GM18511 (cell line): ENCODE measurements around the gene MYOM3.
"Not testable (repeated sequence)": the region's sequence is repeated elsewhere in the genome, so short reads cannot be mapped to it uniquely, and the experiment has no call there.

Experiments used
- ATAC-seq: cut with Tn5 transposase; IDR thresholded peaks from one replicate; pipeline ENCODE4 v1.9.1; 2021; ENCODE audit warnings: mild to moderate bottlenecking, moderate library complexity; ENCODE audit not compliant: unreplicated experiment

The MYOM3 gene

DNA sequence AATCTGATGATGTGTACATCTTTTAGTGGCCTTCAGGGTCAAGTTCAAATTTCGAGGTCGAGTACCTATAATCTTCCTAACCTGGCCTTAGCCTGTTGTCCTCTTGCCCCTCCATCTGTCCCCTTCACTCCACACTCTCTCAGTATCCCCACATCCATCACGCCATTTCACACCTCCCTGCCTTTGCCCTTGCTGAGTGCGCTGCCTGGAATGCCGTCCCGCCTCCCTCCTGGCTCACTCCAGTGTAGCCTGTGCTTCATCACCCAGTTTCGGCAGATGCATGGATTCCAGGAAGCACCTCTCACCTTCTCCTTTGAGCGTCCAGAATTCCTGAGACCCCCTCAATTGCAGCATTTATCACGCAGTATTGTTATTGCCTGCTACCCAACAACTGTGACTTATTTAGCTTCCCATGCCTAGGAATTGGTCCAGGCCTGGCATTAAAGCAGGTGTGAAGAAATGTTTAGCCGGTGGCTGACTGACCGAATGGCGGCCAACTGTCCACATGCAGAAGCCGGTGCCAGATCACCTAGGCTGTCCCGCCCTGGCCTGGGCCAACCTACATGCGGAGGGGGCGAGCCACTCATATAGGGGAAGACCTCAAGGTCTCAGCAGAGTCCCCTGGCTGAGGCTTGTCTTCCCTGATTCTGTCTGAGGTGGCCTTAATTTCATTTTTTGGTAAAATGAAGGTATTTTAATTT is 34.5 kb downstream of the MYOM3 start:
- no peak for ATAC-seq

DNA sequence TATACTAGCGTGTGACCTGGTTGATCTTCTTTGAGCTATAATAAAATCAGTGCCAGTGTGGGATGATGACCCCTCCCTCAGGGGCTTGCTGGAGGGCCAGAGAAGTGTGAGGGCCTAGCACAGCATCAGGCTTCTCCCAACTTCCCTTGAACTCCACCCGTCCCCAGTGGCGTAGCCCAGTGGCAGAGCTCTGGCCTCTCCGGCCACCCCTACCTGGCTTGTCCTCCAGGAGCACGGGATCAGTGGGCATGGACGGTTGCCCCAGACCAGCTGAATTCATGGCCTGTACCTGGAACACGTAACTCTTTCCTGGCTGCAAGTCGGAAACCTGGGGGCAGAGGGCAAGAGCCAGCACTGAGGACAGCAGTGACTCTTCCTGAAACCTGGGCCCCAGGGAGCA is 36.0 kb downstream of the MYOM3 start:
- ATAC-seq = no peak

DNA sequence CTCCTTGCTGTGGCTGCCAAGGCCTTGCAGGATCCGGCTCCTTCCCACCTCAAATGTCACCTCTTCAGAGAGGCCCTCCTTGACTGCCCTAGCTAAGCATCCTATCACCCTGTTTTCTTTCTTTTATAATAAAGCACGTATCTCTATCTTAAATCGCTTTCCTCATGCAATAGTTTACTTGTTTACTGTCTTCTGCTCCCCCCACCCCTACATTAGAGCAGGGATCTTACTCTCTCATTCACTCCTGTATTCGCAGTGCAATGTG is 36.4 kb downstream of the MYOM3 start:
- ATAC-seq = no peak

DNA sequence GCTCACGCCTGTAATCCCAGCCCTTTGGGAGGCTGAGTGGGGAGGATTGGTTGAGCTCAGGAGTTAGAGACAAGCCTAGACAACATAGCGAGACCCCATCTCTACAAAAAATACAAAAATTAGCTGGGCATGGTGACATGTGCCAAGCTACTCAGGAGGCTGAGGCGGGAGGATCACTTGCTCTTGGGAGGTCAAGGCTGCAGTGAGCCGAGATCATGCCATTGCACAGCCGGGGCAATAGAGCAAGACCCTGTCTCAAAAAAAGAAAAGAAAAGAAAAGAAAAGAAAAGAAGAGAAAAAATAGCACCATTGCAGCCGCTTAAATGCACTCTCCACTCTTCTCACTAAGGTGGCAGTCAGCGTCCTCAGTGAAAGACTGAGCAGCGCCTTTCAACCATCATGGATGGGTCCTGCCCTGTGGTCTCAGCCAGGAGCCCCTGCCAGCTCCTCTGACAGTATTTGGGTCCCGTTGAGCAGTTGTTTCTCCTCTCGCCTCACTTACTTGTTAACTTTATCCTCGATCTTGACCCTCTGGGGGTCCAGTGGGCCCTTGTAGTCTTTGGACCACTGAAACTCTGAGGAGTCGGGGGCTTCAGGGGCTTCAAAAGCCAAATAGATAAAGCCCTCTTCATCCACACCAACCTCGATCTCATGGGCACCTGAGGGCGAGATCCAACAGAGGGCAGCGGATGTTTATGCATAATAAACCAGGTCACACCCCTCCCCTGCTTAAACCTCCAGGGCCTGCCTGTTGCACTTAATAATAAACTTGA is 36.9 kb downstream of the MYOM3 start:
- no peak for ATAC-seq

DNA sequence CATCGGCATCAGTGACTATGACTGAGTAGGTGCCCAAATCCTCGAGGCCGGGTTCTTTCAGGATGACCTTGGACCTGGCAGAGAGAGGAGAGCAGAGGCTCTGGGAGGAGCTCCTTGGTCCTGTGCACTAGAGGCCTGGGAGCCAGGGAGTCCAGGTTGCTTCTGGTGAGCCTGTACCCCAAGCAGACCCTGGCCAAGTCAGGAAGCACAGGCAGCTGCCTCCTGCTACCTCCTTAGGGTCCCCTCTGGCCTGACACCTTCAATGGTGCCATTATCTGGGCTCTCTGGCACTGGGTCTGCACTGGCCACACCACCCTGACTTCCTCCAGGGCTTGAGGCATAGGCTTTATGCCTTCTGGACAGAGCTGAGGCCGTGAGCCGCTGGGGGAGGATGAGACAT is 37.7 kb downstream of the MYOM3 start:
- no peak for ATAC-seq

DNA sequence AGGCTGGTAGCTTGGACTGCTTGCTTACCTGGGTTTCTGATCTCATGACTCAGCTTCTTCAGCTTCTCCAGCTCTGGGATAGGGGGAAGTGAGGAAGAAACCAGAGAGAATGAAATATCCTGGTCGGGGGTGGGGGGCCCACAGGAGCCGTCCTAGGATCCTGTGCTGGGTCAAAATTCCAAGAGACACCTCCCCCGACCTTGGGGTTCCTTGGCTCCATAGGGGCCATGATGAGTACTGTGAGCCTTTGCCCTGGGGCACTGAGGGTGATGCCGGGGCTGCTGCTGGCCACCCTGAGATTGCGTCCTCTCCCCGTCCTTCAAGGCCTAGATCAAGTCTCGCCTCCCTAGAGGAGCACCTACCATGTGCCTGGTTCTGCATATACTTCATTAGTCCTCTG is 40.0 kb downstream of the MYOM3 start:
- no peak for ATAC-seq

DNA sequence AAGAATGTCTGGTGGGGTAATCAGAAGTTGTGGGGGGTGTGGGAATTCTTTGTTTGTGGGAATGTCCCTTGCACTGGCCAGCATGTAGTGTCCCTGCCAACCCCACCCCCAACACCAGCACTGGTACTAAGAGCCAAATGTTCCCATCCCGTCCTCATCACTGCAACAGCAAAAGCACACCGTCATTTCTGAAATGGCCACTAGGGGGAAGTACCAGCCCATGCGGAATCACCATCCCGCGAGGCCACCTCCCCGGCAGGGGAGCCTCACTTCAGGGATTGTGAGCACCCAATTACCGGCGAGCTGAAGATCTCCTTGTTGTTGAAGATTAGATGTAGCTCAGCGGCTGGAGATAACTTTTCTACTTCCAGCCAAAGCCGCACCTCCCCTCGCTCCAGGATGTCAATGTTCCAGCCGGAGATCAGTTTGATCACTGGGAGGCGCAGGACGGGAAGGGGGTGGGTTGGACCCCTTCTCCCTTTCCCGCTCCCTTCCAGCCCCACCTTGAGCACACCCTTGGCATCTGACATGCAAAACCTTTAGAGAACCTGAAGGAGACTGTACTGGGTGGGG is 41.0 kb downstream of the MYOM3 start:
- no peak for ATAC-seq

DNA sequence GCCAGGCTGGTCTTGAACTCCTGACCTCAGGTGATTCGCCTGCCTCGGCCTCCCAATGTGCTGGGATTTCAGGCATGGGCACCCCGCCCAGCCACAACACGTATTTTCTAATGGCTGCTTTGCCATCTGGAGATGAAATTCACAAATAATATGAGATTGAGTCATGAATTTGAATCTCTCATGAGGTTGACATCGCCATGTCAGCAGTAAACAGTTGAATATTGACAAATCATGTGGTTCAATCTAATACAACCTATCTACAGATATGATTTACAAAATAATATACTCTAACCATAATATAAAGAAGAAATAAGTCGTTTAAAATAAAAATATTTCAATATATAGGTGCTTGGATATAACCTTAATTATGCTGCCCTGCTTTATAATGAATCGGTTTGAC is 42.1 kb downstream of the MYOM3 start:
- no peak for ATAC-seq

DNA sequence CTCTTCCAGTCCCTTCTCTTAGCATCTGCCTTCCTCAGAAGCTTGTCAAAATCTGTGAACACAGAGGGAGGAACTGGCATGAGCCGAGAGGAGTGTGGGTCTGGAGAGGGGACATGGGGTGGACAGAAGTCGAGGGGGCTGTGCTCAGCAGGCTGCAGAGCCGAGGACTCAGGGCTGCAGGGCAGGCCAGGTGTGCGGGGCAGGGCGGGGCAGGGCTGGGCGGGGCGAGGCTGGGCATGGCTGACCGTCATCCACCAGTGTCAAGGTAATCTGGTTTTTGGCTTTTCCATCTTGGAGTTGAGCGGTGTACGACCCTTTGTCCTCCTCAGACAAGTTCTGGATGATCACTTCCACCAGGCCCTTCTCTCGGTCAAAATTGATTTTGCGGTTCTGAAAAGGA is 44.0 kb downstream of the MYOM3 start:
- ATAC-seq = no peak

DNA sequence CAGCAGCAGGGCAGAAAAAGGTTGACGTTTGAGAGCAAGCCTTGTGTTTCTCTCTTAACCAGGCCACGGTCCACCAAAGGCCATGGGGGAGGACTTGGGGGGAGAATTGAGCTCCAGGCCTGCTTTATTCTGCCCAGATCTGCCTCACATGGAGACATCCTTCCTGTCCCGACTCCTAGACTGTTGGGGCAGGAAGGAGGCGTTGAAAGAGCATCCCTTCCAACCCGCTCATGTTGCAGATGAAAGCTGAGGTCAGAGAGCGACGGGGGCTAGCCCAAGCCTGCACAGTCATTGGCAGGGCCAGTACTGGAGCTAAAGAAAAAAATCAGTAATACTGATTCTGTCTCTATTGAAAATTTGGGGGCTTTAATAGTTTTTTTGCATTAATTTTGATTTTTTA is 46.6 kb downstream of the MYOM3 start:
- no peak for ATAC-seq

DNA sequence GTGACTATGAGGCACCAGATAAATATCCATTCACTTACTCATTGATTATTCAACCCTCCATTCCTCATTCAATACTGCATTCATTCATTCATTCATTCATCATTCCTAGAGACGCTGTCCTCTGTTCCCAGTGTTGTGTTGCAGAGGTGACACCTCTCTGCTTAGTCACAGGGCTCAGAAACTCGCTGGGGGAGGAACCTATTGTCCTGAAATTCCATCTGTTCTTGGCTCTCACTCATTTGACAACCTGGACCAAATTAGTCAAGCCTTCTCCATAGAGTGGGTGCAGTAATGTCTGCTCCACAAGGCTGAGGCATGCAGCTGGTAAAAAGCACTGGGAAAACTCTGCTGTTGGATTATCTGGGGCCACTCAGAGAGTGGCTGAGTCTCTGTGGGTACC is 49.7 kb downstream of the MYOM3 start:
- no peak for ATAC-seq

DNA sequence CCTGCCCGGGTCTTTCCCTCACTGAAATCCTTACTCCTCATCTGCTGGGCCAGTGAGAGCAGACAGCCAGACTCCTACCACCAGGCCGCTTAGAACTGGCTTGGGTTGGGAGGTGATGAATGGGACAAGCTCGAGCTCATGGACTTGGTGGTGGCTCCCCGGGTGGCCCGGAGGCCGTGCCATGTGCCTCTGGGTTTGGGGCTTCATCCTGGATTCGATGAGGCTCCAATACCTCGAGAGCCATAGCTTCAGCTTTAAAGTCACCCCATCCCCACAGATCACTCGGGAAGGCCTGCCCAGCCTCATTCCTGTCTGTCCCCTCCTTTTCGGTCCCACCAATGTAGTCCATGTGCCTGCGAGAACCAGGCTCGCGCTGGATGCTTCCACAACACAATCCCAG is 51.5 kb downstream of the MYOM3 start:
- ATAC-seq = no peak

DNA sequence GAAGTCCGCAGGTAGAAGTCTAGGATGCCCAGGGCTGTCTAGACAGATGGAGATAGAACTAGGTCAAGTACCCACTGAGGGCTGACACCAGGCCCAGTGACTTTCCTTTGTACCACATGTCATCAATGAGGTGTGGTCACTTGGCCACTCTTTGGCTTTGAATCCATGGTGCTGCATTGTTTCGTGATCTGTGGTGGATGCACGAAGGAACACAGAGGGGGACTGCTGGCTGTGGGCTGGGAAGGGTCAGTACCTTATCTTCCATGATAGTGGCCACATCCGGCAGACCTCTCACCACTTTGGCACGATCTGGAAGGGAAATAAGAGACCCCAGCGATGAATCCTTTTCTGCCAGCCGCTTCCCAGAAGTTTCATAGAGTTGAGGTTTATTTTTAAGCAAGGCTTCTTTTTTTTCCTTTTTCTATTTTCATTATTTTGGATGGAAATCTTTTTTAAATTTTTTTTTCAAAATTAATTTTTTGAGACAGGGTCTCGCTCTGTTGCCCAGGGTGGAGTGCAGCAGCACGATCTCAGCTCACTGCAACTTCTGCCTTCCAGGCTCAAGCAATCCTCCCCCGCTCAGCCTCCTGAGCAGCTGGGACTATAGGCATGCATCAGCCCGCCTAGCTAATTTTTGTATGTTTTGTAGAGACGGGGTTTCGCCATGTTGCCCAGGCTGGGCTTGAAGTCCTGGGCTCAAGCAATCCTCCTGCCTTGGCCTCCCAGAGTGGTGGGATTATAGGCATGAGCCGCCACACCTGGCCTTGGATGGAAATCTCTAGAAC is 53.1 kb downstream of the MYOM3 start:
- no peak for ATAC-seq

DNA sequence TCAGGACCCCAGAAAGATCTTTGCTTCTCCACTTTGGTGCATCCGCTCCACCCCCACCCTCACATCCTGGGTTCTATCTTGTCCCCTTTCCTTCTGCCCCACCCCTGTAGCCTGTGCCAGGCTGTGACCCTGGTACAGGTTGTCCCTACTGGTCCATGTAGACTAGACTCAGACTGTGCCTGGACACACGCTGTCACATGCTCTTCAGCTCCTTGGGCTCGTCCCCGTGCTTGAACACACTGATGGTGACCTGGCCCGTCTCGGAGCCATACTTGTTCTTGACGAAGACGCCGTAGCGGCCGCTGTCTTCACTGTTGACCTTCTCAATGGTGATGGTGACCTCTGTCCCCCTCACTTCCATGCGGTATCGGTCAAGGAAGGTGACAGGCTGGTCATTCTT is 54.8 kb downstream of the MYOM3 start:
- ATAC-seq = no peak

DNA sequence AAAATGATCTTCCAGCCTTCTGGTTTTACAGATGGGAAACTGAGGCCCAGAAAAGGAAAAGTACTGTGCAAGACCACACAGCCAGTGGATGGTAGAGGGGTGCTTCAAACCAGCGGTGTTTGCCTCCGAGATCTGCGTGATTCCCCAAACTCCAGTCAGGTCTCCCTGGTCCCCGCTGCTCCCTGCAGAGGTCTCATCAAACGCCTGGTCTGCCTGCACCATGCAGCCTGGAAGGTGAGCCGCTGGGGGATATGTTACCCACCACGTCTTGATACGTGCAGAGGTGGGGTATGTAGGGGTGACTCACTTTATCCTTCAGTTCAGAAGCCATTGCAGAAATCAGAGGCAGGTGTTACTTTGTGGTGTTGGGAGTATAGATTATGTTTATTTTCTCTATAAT is 56.3 kb downstream of the MYOM3 start:
- ATAC-seq = no peak

DNA sequence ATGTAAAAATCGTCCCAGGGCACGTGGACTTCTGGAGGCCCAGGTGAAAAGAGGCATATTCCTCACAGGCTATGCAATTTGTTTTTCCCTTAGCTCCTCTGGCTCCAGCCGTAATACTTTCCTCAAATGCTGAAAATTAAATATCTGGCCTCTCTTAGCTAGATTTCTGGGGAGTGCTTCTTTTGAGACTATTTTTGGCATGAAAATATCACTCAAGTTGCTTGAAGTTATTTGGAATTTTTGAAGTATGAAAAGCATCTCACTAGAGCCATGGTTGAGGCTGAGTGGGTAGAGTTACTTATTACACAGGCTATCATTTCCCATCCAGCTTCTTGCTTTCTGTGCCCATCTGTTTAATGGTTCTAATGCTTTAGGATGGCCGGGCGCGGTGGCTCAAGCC is 59.7 kb downstream of the MYOM3 start:
- ATAC-seq = no peak

DNA sequence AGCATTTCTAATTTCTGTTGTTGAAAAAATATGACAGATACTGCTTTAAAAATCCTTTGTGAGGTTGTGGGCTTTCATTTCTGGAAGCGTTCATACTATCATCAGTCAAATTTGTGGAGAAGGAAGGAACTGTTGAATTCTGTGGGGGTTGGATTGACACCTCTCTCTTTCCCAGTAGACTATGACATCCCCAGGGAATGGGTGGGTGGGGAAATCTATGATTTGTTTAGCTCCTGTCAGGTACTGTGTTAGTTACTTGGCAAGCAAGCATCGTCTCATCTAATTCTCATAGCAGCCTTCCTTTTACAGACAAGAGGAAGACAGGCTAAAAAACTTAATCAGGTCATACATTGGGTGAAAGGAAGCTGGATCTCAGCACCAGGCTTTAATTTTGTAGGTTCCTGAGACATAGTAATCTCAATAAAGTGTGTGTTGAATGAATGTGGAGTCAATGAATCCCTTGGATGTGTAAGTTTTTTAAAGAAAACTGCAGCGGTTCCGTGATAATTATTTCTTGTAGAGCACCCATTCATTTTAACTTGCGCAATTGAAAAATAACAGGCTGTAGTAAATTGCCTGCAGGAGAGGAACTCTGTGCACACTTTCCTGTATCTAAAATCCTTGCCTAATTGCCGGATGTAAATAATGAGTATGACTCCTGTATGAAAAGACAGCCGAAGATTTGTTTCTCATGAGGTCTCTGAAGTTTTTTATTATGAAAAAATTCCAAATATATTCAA is 60.6 kb downstream of the MYOM3 start:
- ATAC-seq = no peak

DNA sequence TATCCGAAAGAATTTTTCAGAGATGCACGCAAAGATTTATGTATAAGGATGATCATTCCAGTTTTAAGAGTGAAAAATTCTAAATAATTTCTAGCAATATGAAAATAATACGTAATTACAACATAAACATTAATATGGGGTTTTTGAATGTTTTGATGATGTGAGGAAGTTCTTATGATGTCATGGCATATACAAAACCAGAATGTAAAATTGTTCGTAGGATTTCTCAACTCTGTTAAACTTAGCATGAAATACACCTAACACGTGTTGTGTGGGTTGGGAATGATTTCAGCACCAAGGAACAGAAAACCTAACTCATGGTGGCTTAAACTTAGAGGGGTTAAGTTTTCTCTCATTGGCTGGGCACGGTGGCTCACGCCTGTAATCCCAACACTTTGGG is 62.2 kb downstream of the MYOM3 start:
- ATAC-seq = no peak

DNA sequence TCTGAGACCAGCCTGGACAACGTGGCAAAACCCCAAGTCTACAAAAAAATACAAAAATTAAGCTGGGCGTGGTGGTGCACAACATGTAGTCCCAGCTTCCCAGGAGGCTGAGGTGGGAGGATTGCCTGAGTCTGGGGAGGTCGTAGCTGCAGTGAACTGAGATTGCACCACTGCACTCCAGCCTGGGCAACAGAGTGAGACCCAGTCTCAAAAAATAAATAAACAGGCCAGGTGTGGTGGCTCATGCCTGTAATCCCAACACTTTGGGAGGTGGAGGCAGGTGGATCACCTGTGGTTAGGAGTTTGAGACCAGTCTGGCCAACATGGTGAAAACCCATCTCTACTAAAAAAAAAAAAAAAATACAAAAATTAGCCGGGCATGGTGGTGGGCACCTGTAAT is 63.0 kb downstream of the MYOM3 start:
- ATAC-seq = not testable (repeated sequence)

DNA sequence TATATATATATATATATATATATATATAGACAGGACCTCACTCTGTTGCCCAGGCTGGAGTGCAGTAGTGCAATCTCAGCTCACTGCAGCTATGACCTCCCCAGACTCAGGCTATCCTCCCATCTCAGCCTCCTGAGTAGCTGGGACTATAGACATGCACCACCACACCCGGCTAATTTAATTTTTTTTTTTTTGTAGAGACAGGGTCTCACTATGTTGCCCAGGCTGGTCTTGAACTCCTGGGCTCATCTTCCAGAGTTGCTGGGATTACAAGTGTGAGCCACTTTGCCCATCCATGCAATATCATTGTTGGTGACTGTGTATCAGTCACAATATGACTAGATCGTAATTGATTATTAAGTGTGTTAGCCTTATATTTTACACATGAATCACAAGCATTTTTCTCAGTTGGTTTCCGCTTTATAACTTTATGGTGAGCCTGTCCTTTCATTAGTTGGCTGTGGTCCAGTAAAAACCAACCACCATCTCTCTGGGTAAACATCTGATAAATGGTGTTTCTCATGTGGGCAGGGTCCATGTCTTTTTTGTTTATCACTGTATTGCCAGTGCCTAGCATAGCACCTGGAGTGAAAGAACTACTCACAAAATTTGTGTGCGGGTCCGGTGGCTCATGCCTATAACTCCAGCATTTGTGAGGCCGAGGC is 63.6 kb downstream of the MYOM3 start:
- ATAC-seq = no peak

DNA sequence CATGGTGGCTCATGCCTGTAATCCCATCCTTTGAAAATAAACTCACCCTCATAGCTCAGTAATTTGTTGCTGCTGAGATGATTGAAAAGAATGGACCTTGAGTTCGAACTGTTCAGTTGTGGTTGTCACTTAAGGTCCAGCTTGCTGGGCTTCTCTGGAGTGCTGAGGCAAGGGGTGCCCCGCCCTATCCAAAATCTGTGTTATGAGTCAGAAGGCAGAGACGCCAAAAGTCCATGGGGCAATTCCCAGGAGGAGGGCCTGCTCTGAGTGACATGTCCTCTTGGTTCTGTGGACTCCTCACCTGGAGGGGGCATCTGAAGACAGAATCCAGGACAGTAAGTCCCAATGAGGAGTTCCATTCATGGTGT is 64.8 kb downstream of the MYOM3 start:
- no peak for ATAC-seq
